Neuronal stem cell (in vitro differentiated cells): Measurements from ENCODE around the gene MOK. TPM values are rescaled to one million over a fixed set of nuclear protein-coding genes. Genes with fewer than 3 reads are reported as not detected.

Experiments used
- DNase-seq: peaks from one replicate; pipeline ENCODE4 v3.0.0-alpha.2; 2013; ENCODE audit warnings: low spot score
- H2AFZ ChIP-seq: one replicate; pipeline ENCODE4 v1.6.1; 2013; ENCODE audit warnings: mild to moderate bottlenecking, low read length, inconsistent platforms
- H2AK5ac ChIP-seq: 2 replicates; pipeline ENCODE4 v1.6.1; 2013; ENCODE audit warnings: low read depth, mild to moderate bottlenecking, inconsistent platforms, low read length, moderate library complexity, mixed read lengths
- H2BK120ac ChIP-seq: 2 replicates; pipeline ENCODE4 v1.6.1; 2013; ENCODE audit warnings: low read depth, mild to moderate bottlenecking, inconsistent platforms, low read length, moderate library complexity, mixed read lengths
- H2BK12ac ChIP-seq: one replicate; pipeline ENCODE4 v1.6.1; 2013; ENCODE audit warnings: low read length, inconsistent platforms
- H2BK15ac ChIP-seq: 2 replicates; pipeline ENCODE4 v1.6.1; 2013; ENCODE audit warnings: mild to moderate bottlenecking, low read length, inconsistent platforms, mixed read lengths
- H2BK5ac ChIP-seq: one replicate; pipeline ENCODE4 v1.6.1; 2013; ENCODE audit warnings: inconsistent platforms, mild to moderate bottlenecking, low read length, moderate library complexity
- H3K14ac ChIP-seq: one replicate; pipeline ENCODE4 v1.6.1; 2013; ENCODE audit warnings: low read length, inconsistent platforms
- H3K18ac ChIP-seq: 2 replicates; pipeline ENCODE4 v1.6.1; 2013; ENCODE audit warnings: low read length, inconsistent platforms
- H3K23ac ChIP-seq: 2 replicates; pipeline ENCODE4 v1.6.1; 2013; ENCODE audit warnings: low read depth, mild to moderate bottlenecking, mixed read lengths, low read length, inconsistent platforms; ENCODE audit not compliant: poor library complexity
- H3K27ac ChIP-seq: replicated peaks from 3 replicates; pipeline ENCODE4 v1.5.1; 2013; ENCODE audit warnings: low read length, inconsistent platforms
- H3K27me3 ChIP-seq, 3 experiments: 2 replicates each; pipeline ENCODE4 v1.6.1; 2013; ENCODE audit warnings: low read length in 3 of 3, mild to moderate bottlenecking in 2 of 3, inconsistent platforms in 1 of 3, low read depth in 1 of 3, mixed read lengths in 1 of 3, moderate library complexity in 1 of 3; ENCODE audit not compliant: control insufficient read depth in 3 of 3, insufficient read depth in 3 of 3
- H3K36me3 ChIP-seq, 2 donors: replicated peaks in 1 of 2; 2 replicates each; pipeline ENCODE4 v1.6.1; 2013; ENCODE audit warnings: low read length in 2 of 2; ENCODE audit not compliant: control insufficient read depth in 2 of 2, insufficient read depth in 2 of 2
- H3K4ac ChIP-seq: 2 replicates; pipeline ENCODE4 v1.6.1; 2013; ENCODE audit warnings: inconsistent platforms, mild to moderate bottlenecking, low read length, moderate library complexity
- H3K4me1 ChIP-seq, 2 donors: 1 replicate in 1 of 2; 2 replicates in 1 of 2; pipeline ENCODE4 v1.6.1; 2013; ENCODE audit warnings: low read length in 2 of 2, low read depth in 1 of 2; ENCODE audit not compliant: control insufficient read depth in 2 of 2, insufficient read depth in 1 of 2
- H3K4me2 ChIP-seq: one replicate; pipeline ENCODE4 v1.6.1; 2013; ENCODE audit warnings: mild to moderate bottlenecking, low read length, inconsistent platforms; ENCODE audit not compliant: insufficient read depth, poor library complexity, severe bottlenecking
- H3K4me3 ChIP-seq, 2 donors: 2 replicates each; pipeline ENCODE4 v1.5.1; 2013; ENCODE audit warnings: low read length in 2 of 2, mild to moderate bottlenecking in 2 of 2, inconsistent platforms in 1 of 2, moderate library complexity in 1 of 2
- H3K79me1 ChIP-seq: one replicate; pipeline ENCODE4 v1.6.1; 2013; ENCODE audit warnings: low read depth, mild to moderate bottlenecking, inconsistent platforms, low read length, moderate library complexity
- H3K9ac ChIP-seq: one replicate; pipeline ENCODE4 v1.6.1; 2013; ENCODE audit warnings: mild to moderate bottlenecking, low read depth, low read length, inconsistent platforms; ENCODE audit not compliant: poor library complexity
- H3K9me3 ChIP-seq, 2 donors: replicated peaks in 1 of 2; 2 replicates each; pipeline versions ENCODE3 to v1.6.1; 2013; ENCODE audit warnings: low read length in 2 of 2, mild to moderate bottlenecking in 2 of 2, inconsistent platforms in 1 of 2, low read depth in 1 of 2, mixed read lengths in 1 of 2, moderate library complexity in 1 of 2; ENCODE audit not compliant: control insufficient read depth in 2 of 2, insufficient read depth in 1 of 2
- H4K8ac ChIP-seq: one replicate; pipeline ENCODE4 v1.6.1; 2013; ENCODE audit warnings: low read depth, mild to moderate bottlenecking, inconsistent platforms, low read length, moderate library complexity
- H4K91ac ChIP-seq: one replicate; pipeline ENCODE4 v1.6.1; 2013; ENCODE audit warnings: low read length, low read depth, mild to moderate bottlenecking, inconsistent platforms; ENCODE audit not compliant: poor library complexity
- WGBS, 2 donors: extraction: QIAGEN DNeasy Blood & Tissue Kit; methylation state at CpG; one replicate each; pipeline ENCODE4 v1.1.7; 2013; ENCODE audit warnings: missing lambda C conversion rate in 2 of 2, mixed read lengths in 1 of 2; ENCODE audit not compliant: insufficient read length in 2 of 2, insufficient replicate concordance in 1 of 2; ENCODE audit errors: extremely low coverage in 2 of 2; 5-methylcytosine and 5-hydroxymethylcytosine counted together
- polyA plus RNA-seq, 2 experiments: library from polyadenylated mRNA; stranded (reverse); fragments of 200-250 nt; gene quantifications; one replicate each; pipeline ENCODE4 v1.2.3, GENCODE V29; 2013

MOK gene, protein sequence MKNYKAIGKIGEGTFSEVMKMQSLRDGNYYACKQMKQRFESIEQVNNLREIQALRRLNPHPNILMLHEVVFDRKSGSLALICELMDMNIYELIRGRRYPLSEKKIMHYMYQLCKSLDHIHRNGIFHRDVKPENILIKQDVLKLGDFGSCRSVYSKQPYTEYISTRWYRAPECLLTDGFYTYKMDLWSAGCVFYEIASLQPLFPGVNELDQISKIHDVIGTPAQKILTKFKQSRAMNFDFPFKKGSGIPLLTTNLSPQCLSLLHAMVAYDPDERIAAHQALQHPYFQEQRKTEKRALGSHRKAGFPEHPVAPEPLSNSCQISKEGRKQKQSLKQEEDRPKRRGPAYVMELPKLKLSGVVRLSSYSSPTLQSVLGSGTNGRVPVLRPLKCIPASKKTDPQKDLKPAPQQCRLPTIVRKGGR
- 9.5 TPM for polyA plus RNA-seq (2013, experiment 1 of 2)
- polyA plus RNA-seq (2013, experiment 2 of 2) = 9.4 TPM

DNA sequence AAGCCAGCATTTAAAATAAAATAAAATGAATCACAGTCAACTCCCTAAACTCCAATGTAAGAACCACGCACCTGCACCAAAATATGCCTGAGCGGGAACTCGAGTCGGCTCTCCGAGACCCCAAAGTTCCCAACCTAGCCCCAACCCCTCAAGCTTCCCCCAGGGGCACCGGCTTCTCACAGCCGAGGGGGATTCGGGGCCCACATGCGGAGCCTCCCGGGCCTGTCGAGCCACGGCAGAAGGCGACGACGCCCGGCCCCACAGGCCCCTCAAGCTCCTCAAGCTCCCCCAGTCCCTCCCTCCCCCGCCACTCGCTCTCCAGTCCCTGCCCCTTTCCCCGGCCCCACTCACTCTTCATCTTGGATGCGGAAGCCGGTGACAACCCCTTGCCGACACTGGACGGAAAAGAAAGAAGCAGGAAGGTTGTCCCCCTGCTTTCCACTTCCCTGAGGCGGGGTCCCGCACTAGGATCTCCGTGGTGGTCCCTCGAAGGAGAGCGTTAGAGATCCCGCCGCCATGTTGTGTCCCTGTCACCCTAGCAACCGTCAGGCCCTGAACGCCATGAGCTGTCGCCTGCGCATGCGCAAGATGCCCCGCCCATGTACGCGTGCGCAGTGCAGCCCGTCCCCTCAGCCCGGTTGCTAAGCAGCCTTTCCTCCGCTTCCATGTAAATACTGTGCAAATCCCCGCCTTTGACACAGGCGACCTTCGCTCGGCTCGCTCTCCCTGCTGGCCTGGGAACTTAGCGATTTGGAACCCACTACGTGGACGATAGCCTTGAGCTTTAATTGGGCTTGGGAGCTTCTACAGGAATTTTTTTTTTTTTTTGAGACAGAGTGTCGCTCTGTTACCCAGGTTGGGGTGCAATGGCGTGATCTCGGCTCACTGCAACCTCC, at the start of gene MOK:
TSS of gene MOK (minus strand) at position 554 of the 896 bp plus-strand sequence. CDS start at position 358, 196 bp downstream.
- H2BK12ac ChIP-seq = no peak within 1 kb of the TSS
- no peaks in the 10 kb centered on the region for H3K36me3 ChIP-seq
- peak within 1 kb of the TSS; percentile 94 for H2AFZ ChIP-seq
- no peaks in the 10 kb centered on the region for H3K27me3 ChIP-seq
- no peak within 1 kb of the TSS for H4K8ac ChIP-seq
- H2BK5ac ChIP-seq = no peak within 1 kb of the TSS
- no peak within 1 kb of the TSS for H3K14ac ChIP-seq
- H3K4me3 ChIP-seq = peak within 1 kb of the TSS; percentile 78 to 88
- H3K4me2 ChIP-seq = peak within 1 kb of the TSS; percentile 78
- H2AK5ac ChIP-seq = no peak within 1 kb of the TSS
- no peak within 1 kb of the TSS for H4K91ac ChIP-seq
- peak; percentile 99 for DNase-seq
- H3K27ac ChIP-seq = no peak within 1 kb of the TSS
- H3K4ac ChIP-seq = no peak within 1 kb of the TSS
- no peak within 1 kb of the TSS for H2BK15ac ChIP-seq
- no peaks in the 10 kb centered on the region for H3K9me3 ChIP-seq
- WGBS, 2 donors = no CpG with 5 or more reads among the region's 53 CpGs
- no peak within 1 kb of the TSS for H3K18ac ChIP-seq
- H2BK120ac ChIP-seq = no peak within 1 kb of the TSS
- H3K9ac ChIP-seq = peak within 1 kb of the TSS; percentile 38
- peaks cover 0 to 1% of the 10 kb centered on the region in 2 donors for H3K4me1 ChIP-seq
- H3K79me1 ChIP-seq = no peaks in the 10 kb centered on the region
- peak within 1 kb of the TSS; percentile 14 for H3K23ac ChIP-seq

DNA sequence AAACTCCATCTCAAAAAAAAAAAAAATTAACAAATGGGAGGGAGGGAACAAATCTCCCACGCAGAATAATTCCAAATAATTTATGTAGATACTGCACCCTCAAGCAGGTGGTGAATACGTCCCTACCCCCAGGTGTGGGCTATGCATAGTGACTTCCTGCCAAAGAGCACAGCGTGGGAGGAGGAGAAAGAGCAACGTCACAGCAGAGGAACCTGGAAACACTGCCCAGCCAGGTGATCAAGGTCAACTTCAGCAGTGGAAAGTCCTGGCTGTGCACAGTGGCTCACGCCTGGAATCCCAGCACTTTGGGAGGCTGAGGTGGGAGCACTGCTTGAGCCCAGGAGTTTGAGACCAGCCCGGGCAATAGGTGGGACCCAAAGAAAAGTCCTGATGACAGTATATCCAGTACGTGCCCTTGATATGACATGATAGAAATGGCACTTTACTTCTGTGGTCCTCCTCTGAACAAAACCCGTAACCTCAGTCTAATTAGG, 48.2 kb upstream of the MOK start:
- Histone ChIP-seq H3K27ac (no peak overlapping the region), H2BK5ac (no peak overlapping the region), H3K4me3 (peak overlapping the region in 1 of 2 donors; percentile 52), H3K79me1 (no peaks in the 10 kb centered on the region), H4K8ac (no peak overlapping the region), H2BK12ac (no peak overlapping the region), H3K4ac (no peak overlapping the region), H4K91ac (no peak overlapping the region), H2BK120ac (no peak overlapping the region), H3K4me1 (no peaks in the 10 kb centered on the region), H3K18ac (no peak overlapping the region), H2BK15ac (no peak overlapping the region), H3K23ac (no peak overlapping the region), H2AK5ac (no peak overlapping the region), H3K27me3 (no peaks in the 10 kb centered on the region), H3K14ac (no peak overlapping the region), H3K9ac (peak overlapping the region; percentile 67), H3K4me2 (no peak overlapping the region), H3K9me3 (no peaks in the 10 kb centered on the region), H3K36me3 (peaks cover 7 to 84% of the 10 kb centered on the region in 2 donors), H2AFZ (no peak overlapping the region)
- DNase-seq = no peak
- no CpG with 5 or more reads among the region's 8 CpGs for WGBS, 2 donors

DNA sequence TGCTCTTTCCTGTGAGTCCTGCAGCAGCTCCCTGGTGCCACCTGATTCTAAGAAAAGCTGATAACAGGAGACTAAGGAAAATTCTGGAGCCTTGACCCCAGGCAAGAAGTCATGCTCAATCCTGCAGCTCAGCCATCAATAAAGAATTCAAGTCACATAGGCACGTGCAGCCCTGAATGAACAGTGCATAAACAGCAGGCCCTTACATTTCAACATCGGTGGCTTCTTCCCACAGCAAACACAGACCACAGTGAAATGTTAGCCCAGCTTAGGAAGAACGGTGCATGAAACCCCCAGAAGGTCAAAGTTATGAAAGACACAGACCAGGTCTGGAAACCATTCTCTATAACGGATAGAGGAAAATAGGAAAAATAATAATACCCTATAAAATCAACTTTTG, 47.2 kb upstream of the MOK start:
- no peak overlapping the region for H2AK5ac ChIP-seq

More for the DNA sequence above, 47.2 kb upstream of the MOK start:
- Histone ChIP-seq H2BK5ac (no peak overlapping the region), H3K4me1 (no peaks in the 10 kb centered on the region), H2BK15ac (no peak overlapping the region), H3K4ac (no peak overlapping the region), H3K18ac (no peak overlapping the region), H3K9ac (no peak overlapping the region), H3K4me3 (no peak overlapping the region), H3K4me2 (no peak overlapping the region), H2BK12ac (no peak overlapping the region), H4K8ac (no peak overlapping the region), H4K91ac (no peak overlapping the region), H2AFZ (no peak overlapping the region), H2BK120ac (no peak overlapping the region), H3K14ac (no peak overlapping the region), H3K9me3 (no peaks in the 10 kb centered on the region), H3K27ac (no peak overlapping the region), H3K36me3 (peaks cover 9 to 82% of the 10 kb centered on the region in 2 donors), H3K23ac (no peak overlapping the region), H3K79me1 (no peaks in the 10 kb centered on the region), H3K27me3 (no peaks in the 10 kb centered on the region)
- no peak for DNase-seq
- WGBS, 2 donors = no CpG with 5 or more reads among the region's 4 CpGs
